PC-3 (cell line): ENCODE measurements around the gene CHKB. TPM values are rescaled to one million over a fixed set of nuclear protein-coding genes. Genes with fewer than 3 reads are reported as not detected.

ENCODE experiments used
- ATAC-seq: fragments of 200-7000 bp; cut with Tn5 transposase; 2 replicates; pipeline ENCODE4 v1.9.1; 2020; ENCODE audit warnings: mild to moderate bottlenecking, moderate library complexity
- BruUV-seq: library from RNA; stranded (reverse); fragments of 400-500 nt; replicated peaks from 2 replicates; lab custom pipeline; 2021; lab: Mats Ljungman, UMichigan
- CTCF ChIA-PET: fragments of 300-600 bp; sonication (Branson Sonifier 250); formaldehyde crosslinking; loops from one replicate; lab custom pipeline; 2022; ENCODE audit warnings: antibody characterized with exemption; lab: Charles Lee
- POLR2A ChIA-PET: fragments of 300-600 bp; sonication (Branson Sonifier 250); formaldehyde crosslinking; loops from one replicate; lab custom pipeline; 2022; ENCODE audit warnings: antibody characterized with exemption; ENCODE audit not compliant: unreplicated experiment; lab: Charles Lee
- DNase-seq: peaks from one replicate; pipeline ENCODE4 v3.0.0-alpha.2; 2015
- H2AFZ ChIP-seq: fragments of 300-600 bp; sonication (generic); 2 replicates; pipeline ENCODE4 v1.6.0; 2016; ENCODE audit warnings: antibody characterized with exemption, low read length
- H3F3A ChIP-seq: fragments of 300-600 bp; sonication (generic); one replicate; pipeline ENCODE4 v1.6.0; 2017; ENCODE audit warnings: antibody characterized with exemption, low read length, control low read depth, mild to moderate bottlenecking; ENCODE audit not compliant: unreplicated experiment
- H3K27ac ChIP-seq: fragments of 300-600 bp; sonication (generic); 2 replicates; pipeline ENCODE4 v1.5.1; 2016; ENCODE audit warnings: mild to moderate bottlenecking, low read length
- H3K27me3 ChIP-seq: fragments of 300-600 bp; sonication (generic); 2 replicates; pipeline ENCODE4 v1.6.1; 2016; ENCODE audit warnings: low read length, mixed read lengths
- H3K36me3 ChIP-seq: fragments of 300-600 bp; sonication (generic); 2 replicates; pipeline ENCODE4 v1.6.1; 2016; ENCODE audit warnings: low read depth, mixed run types, low read length, mixed read lengths
- H3K4me1 ChIP-seq: fragments of 300-600 bp; sonication (generic); 2 replicates; pipeline ENCODE4 v1.5.1; 2016; ENCODE audit warnings: low read length; ENCODE audit not compliant: insufficient read depth
- H3K4me2 ChIP-seq: fragments of 300-600 bp; sonication (generic); 2 replicates; pipeline ENCODE4 v1.6.0; 2016; ENCODE audit warnings: low read length
- H3K4me3 ChIP-seq: fragments of 300-600 bp; sonication (generic); 2 replicates; pipeline ENCODE4 v1.5.1; 2016; ENCODE audit warnings: mild to moderate bottlenecking, low read length, mixed read lengths
- H3K79me2 ChIP-seq: fragments of 300-600 bp; sonication (generic); 2 replicates; pipeline ENCODE4 v1.6.1; 2017; ENCODE audit warnings: low read length, mixed read lengths
- H3K9ac ChIP-seq: fragments of 300-600 bp; sonication (generic); 2 replicates; pipeline ENCODE4 v1.6.0; 2016; ENCODE audit warnings: mild to moderate bottlenecking, low read length
- H3K9me2 ChIP-seq: fragments of 300-600 bp; sonication (generic); replicated peaks from 2 replicates; pipeline ENCODE4 v1.6.1; 2016; ENCODE audit warnings: mixed run types, low read length, mixed read lengths
- H3K9me3 ChIP-seq: fragments of 300-600 bp; sonication (generic); 2 replicates; pipeline ENCODE4 v1.6.1; 2016; ENCODE audit warnings: low read length, mixed read lengths
- H4K20me1 ChIP-seq: fragments of 300-600 bp; sonication (generic); 2 replicates; pipeline ENCODE4 v1.6.1; 2016; ENCODE audit warnings: low read length, mixed read lengths
- CTCF ChIP-seq: fragments of 300-600 bp; sonication (generic); conservative IDR thresholded peaks from 2 replicates; pipeline ENCODE4 v1.5.1; 2017; ENCODE audit warnings: antibody characterized with exemption, low read depth, mild to moderate bottlenecking, low read length
- EZH2 ChIP-seq: fragments of 300-600 bp; sonication (generic); IDR thresholded peaks from one replicate; pipeline ENCODE4 v1.6.1; 2017; ENCODE audit warnings: antibody characterized with exemption, mild to moderate bottlenecking, low read length; ENCODE audit not compliant: unreplicated experiment
- EZH2phosphoT487 ChIP-seq: fragments of 300-600 bp; sonication (generic); IDR thresholded peaks from 2 replicates; pipeline ENCODE4 v1.6.1; 2018; ENCODE audit warnings: mild to moderate bottlenecking, antibody characterized with exemption, low read length, borderline replicate concordance
- intact Hi-C: fragments of 100-400 bp; cut with micrococcal nuclease; formaldehyde crosslinking; loops from 2 replicates; pipeline ENCODE4 v1.9.0; 2023
- total RNA-seq: library from RNA; depleted of rRNA; stranded (reverse); fragments of >200 nt; gene quantifications from 2 replicates; pipeline ENCODE4 v1.2.3, GENCODE V29; 2014

Gene CHKB
- total RNA-seq, 1 experiment from 2014 or later, result 31.5 TPM

DNA sequence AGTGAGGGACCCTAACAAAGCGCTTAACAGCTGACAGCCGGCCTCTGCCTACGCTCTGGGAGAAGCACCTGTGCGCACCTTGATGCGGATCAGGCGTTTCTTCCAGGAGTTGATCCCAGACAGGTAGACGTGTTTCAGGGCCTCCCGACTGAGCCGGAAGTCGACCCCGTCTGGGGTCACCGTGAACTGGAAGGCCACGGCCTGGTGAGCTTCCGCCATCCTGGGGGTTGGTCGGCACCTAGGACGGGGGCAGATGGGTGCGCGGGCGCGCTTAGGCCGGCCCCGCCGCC is 5.0 kb downstream of the CHKB start:
- CTCF ChIA-PET, result no interaction called here

DNA sequence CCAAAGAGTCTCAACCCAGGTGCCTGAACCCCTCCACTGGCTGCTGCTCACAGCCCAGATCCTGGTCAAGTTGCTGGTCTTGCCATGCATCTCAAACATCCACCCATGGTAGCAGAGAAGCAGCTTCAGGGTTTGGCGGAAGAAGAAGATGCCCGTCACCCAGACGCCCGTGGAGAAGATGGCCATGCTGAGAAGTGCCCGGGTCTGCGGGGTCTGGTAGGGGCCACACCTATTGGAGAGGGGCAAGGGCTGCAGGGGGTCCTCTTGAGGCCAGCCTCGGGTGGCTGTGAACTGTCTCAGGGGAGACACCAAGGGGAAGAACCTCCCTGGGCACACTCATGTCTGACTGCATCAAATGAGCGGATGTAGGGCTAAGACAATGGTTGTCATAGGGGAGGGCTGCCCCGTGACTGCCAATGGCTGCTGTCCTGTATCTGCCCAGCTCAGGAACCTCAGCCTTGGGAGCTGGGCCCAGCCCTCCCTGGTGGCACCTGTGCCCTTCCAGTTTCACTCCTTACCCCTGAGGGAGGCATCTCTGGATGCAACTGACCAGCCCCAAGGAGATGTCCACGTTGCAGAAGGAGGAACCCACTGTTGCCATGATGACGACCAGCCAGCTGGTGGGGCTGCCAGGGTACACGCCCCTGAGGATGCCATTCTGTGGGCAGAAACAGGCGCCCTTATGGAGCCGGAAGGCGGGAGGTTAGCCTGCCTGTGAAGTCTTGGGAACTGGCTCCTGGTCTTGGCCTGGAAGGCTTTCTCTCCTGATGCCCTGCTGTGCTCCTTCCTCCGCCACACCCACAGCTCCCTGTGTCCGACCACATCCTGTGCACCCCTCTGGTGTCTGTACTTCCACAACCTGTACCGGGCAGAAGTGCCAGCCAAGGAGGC is 5.6 kb downstream of the CHKB start:
- Histone ChIP-seq H3K36me3 (no peaks in the 10 kb centered on the region), H3K9me3 (no peaks in the 10 kb centered on the region), H3K4me1 (peaks cover 5% of the 10 kb centered on the region), H4K20me1 (no peaks in the 10 kb centered on the region), H2AFZ (no peak overlapping the region), H3K9me2 (no peaks in the 10 kb centered on the region), H3F3A (no peaks in the 10 kb centered on the region), H3K9ac (no peak overlapping the region), H3K4me3 (no peak overlapping the region), H3K79me2 (peaks cover 11% of the 10 kb centered on the region), H3K4me2 (no peak overlapping the region), H3K27me3 (no peaks in the 10 kb centered on the region), H3K27ac (no peak overlapping the region)
- TF ChIP-seq EZH2 (no peak), EZH2phosphoT487 (no peak), CTCF (no peak)
- intact Hi-C loops, result loop anchor here (1.0 kb wide), 1 partner anchor 43 kb away; no protein-coding TSS in a partner anchor
- ATAC-seq, result no peak
- DNase-seq, result no peak
- ChIA-PET CTCF (no interaction called here), POLR2A (no interaction called here)
- BruUV-seq, result no TSS peak

More for the DNA sequence above, 5.0 kb downstream of the CHKB start:
- Histone ChIP-seq H3K9ac (no peak overlapping the region), H2AFZ (no peak overlapping the region), H3K4me1 (peaks cover 5% of the 10 kb centered on the region), H3K27me3 (no peaks in the 10 kb centered on the region), H3K4me2 (no peak overlapping the region), H3K9me2 (no peaks in the 10 kb centered on the region), H3K9me3 (no peaks in the 10 kb centered on the region), H3K36me3 (no peaks in the 10 kb centered on the region), H4K20me1 (no peaks in the 10 kb centered on the region), H3K27ac (no peak overlapping the region), H3K79me2 (peaks cover 11% of the 10 kb centered on the region), H3F3A (no peaks in the 10 kb centered on the region), H3K4me3 (no peak overlapping the region)
- DNase-seq, result no peak
- POLR2A ChIA-PET, result no interaction called here
- no TSS peak for BruUV-seq
- TF ChIP-seq CTCF (no peak), EZH2phosphoT487 (no peak), EZH2 (no peak)
- ATAC-seq, result no peak
- intact Hi-C loops, result no loop called here

GRCh38 chr22:50576070-50576469 is 6.6 kb downstream of the CHKB start:
- H3K4me1 ChIP-seq, result no peaks in the 10 kb centered on the region
- TF ChIP-seq CTCF (peak; percentile 52), EZH2phosphoT487 (no peak), EZH2 (no peak)
- DNase-seq (peak; percentile 37), ATAC-seq (peak; percentile 64)
- intact Hi-C loops, result loop anchor here (1.0 kb wide), 1 partner anchor 44 kb away; no protein-coding TSS in a partner anchor
- no peak overlapping the region for H2AFZ ChIP-seq
- H3K9me2 ChIP-seq, result no peaks in the 10 kb centered on the region
- no peaks in the 10 kb centered on the region for H3K27me3 ChIP-seq
- ChIA-PET POLR2A (no interaction called here), CTCF (no interaction called here)
- no peak overlapping the region for H3K4me2 ChIP-seq
- peaks cover under 1% of the 10 kb centered on the region for H3K79me2 ChIP-seq
- no peaks in the 10 kb centered on the region for H3K36me3 ChIP-seq
- no peaks in the 10 kb centered on the region for H4K20me1 ChIP-seq
- H3K27ac ChIP-seq, result no peak overlapping the region
- H3K9ac ChIP-seq, result no peak overlapping the region
- H3K4me3 ChIP-seq, result no peak overlapping the region
- BruUV-seq, result no TSS peak
- H3F3A ChIP-seq, result no peaks in the 10 kb centered on the region
- H3K9me3 ChIP-seq, result no peaks in the 10 kb centered on the region
